Heart left ventricle (tissue), 16 donors: ENCODE results near the gene SOCS4. TPM values are rescaled to one million over a fixed set of nuclear protein-coding genes. Genes with fewer than 3 reads are reported as not detected.
"Not testable (repeated sequence)": the region's sequence is repeated elsewhere in the genome, so short reads cannot be mapped to it uniquely, and the experiment has no call there.

Experiments used
- ATAC-seq, 4 donors: fragments of 200-7000 bp; cut with Tn5 transposase; one replicate each; pipeline ENCODE4 v1.9.1; 2020 to 2022; ENCODE audit warnings: moderate library complexity in 4 of 4, mild to moderate bottlenecking in 3 of 4, moderate number of reproducible peaks in 1 of 4
- DNase-seq, 5 donors: peaks; one replicate each; pipeline ENCODE4 v3.0.0-alpha.2; 2020
- H3K27ac ChIP-seq, 12 donors: fragments of 200-600 bp; sonication (generic) in 4 of 12; one replicate each; pipeline versions ENCODE4 v1.5.0 to v1.8.0; 2016 to 2022; ENCODE audit warnings: mild to moderate bottlenecking in 2 of 12
- H3K27me3 ChIP-seq, 9 donors: fragments of 200-600 bp; sonication (generic) in 2 of 9; one replicate each; pipeline versions ENCODE4 v1.5.1 to v1.8.0; 2016 to 2022; ENCODE audit warnings: mild to moderate bottlenecking in 3 of 9
- H3K36me3 ChIP-seq, 9 donors: fragments of 200-600 bp; sonication (generic) in 2 of 9; one replicate each; pipeline versions ENCODE4 v1.5.0 to v1.8.0; 2018 to 2022; ENCODE audit warnings: mild to moderate bottlenecking in 2 of 9
- H3K4me1 ChIP-seq, 12 donors: fragments of 200-600 bp; sonication (generic) in 4 of 12; one replicate each; pipeline versions ENCODE4 v1.5.0 to v1.8.0; 2016 to 2022; ENCODE audit warnings: mild to moderate bottlenecking in 3 of 12
- H3K4me3 ChIP-seq, 12 donors: fragments of 200-600 bp; sonication (generic) in 4 of 12; one replicate each; pipeline versions ENCODE4 v1.5.0 to v1.8.0; 2017 to 2022; ENCODE audit warnings: mild to moderate bottlenecking in 9 of 12, moderate library complexity in 4 of 12
- H3K9me3 ChIP-seq, 12 donors: fragments of 200-600 bp; sonication (generic) in 4 of 12; one replicate each; pipeline versions ENCODE4 v1.5.0 to v1.8.0; 2016 to 2022; ENCODE audit warnings: mild to moderate bottlenecking in 1 of 12
- POLR2A ChIP-seq, 2 donors: fragments of 450-650 bp; IDR thresholded peaks; one replicate each; pipeline ENCODE4 v1.6.1; 2017; ENCODE audit warnings: antibody characterized with exemption in 2 of 2, mild to moderate bottlenecking in 2 of 2, moderate library complexity in 2 of 2
- WGBS, 4 donors: extraction: QIAGEN DNeasy Blood & Tissue Kit in 2 of 4; methylation state at CpG; one replicate each; pipeline versions ENCODE4 v1.1.5 to v1.1.7; 2013 to 2018; 5-methylcytosine and 5-hydroxymethylcytosine counted together
- intact Hi-C, 10 donors: fragments of 100-400 bp; cut with DNase I; formaldehyde crosslinking; loops; one replicate each; pipeline versions ENCODE4 v1.11.1 to v1.14.2; 2022
- polyA plus RNA-seq, 2 donors: library from polyadenylated mRNA; stranded (reverse); fragments of 200-250 nt; gene quantifications; one replicate each; pipeline ENCODE4 v1.2.3, GENCODE V29; 2013
- total RNA-seq, 9 donors: library from RNA; depleted of rRNA in 2 of 9; stranded (reverse); fragments of >200 nt in 2 of 9; fragmentation: NEBNext Ultra II Directional in 3 of 9; extraction: Animal tissue kit (Norgen Biotek cat#: 25700) in 3 of 9; gene quantifications; one replicate each; pipeline versions ENCODE4 v1.1.0 to v1.2.4, GENCODE V29; 2016 to 2023
- TF ChIP-seq, protein P1 (sequence below), 12 donors: fragments of 200-600 bp; sonication (generic) in 4 of 12; IDR thresholded peaks; one replicate each; pipeline versions ENCODE4 v1.5.0 to v1.8.0; 2018 to 2022; ENCODE audit warnings: antibody characterized with exemption in 12 of 12, mild to moderate bottlenecking in 5 of 12
- donor health status: ischemic (EF 13 %, LVEDD 7.1; RV severe dilation, severe dysfunction).
- donor health status: healthy with polysubstance abuse.
- donor health status: DM: no; HTN: yes; CAD: no.
- donor health status: DM: no; HTN: no; CAD: no.
- donor health status: ischemic (EF 25% LVEDD 6.9; RV normal size, moderate dysfunction).
- donor health status: ischemic (EF 25% LVEDD 5.7; RV mildly dilated, moderate dysfunction).
- donor health status: healthy.
- donor health status: DM: yes; HTN: yes; CAD: no.
- donor health status: ischemic (EF 35%, LVEDD 5.7; RV mildly dilated, moderate dysfunction).
- donor health status: nonischemic (EF 11% LVEDD 7.7; RV severe dilation, severe dysfunction).
- donor health status: DM: yes; HTN: yes; CAD: no.
- donor health status: PGD.
- donor health status: ischemic (EF 29% LVEDD 5.4; RV normal size, mild dysfunction).
- donor health status: nonischemic (EF 23%, LVEDD 6.1; RV moderate dilation, normal function).

SOCS4 gene
- total and polyA plus RNA-seq, 11 donors = 3.7 to 20.7 (median 13.8) TPM

DNA sequence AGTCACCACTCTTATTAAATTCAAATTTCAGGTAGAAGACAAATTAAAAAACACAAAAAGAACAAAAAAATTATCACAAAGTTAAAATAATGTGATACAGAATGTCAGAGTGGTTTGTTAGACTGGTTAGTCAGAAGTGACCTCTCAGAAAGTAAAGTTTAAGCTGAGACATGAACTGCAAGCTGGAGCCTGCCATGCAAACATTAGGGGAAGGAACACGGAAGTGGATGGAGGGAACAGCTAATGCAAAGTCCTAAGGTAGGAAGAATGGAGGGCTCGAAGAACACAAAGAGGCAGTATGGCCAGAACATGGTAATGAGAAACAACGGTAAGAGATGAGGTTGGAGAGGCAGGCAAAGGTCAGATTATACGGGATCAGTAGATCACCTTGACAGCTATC, 41.9 kb upstream of the SOCS4 start:
- intact Hi-C loops = loop anchor here in 1 of 10 donors (10.0 kb wide), 1 partner anchor 420 kb away; the partner anchor contains the start of gene SAMD4A
- no peak for TF ChIP-seq POLR2A (IDR thresholded peaks at IDR 0.05)
- TF ChIP-seq, protein P1, sequence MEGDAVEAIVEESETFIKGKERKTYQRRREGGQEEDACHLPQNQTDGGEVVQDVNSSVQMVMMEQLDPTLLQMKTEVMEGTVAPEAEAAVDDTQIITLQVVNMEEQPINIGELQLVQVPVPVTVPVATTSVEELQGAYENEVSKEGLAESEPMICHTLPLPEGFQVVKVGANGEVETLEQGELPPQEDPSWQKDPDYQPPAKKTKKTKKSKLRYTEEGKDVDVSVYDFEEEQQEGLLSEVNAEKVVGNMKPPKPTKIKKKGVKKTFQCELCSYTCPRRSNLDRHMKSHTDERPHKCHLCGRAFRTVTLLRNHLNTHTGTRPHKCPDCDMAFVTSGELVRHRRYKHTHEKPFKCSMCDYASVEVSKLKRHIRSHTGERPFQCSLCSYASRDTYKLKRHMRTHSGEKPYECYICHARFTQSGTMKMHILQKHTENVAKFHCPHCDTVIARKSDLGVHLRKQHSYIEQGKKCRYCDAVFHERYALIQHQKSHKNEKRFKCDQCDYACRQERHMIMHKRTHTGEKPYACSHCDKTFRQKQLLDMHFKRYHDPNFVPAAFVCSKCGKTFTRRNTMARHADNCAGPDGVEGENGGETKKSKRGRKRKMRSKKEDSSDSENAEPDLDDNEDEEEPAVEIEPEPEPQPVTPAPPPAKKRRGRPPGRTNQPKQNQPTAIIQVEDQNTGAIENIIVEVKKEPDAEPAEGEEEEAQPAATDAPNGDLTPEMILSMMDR (IDR thresholded peaks at IDR 0.05) = no peak
- ATAC-seq (no peak), DNase-seq (no peak)
- H3K4me3 ChIP-seq = no peak overlapping the region
- peaks cover 0 to 14% (median 0%) of the 10 kb centered on the region in 9 donors for H3K36me3 ChIP-seq
- H3K27me3 ChIP-seq = no peaks in the 10 kb centered on the region
- no peaks in the 10 kb centered on the region for H3K4me1 ChIP-seq
- no peaks in the 10 kb centered on the region for H3K9me3 ChIP-seq
- 93 to 95% (median 95%) methylated on average over 4 of the region's 4 CpGs for WGBS, 4 donors
- no peak overlapping the region for H3K27ac ChIP-seq

DNA sequence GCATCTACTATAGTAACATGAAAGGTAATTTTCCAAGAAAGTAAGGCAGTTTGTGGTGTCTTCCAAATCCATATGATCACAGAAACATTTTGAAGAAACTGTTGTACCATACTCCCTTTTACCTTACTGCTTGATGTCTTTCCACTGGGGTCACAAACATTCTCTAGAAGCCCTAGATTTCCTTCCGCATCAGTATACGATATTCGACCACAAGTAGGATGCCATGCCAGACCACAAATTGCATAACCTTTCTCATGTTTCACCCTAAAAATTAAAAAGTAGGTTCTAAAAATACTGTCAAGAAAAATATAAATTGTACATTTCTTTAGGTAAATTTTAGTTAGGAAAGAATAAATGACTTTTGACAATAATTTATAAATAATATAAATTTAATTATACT, 26.7 kb upstream of the SOCS4 start:
- 87 to 97% (median 94%) methylated on average over 3 of the region's 3 CpGs for WGBS, 4 donors
- peaks cover 0 to 5% (median 0%) of the 10 kb centered on the region in 12 donors for H3K4me1 ChIP-seq
- no peak overlapping the region for H3K27ac ChIP-seq
- DNase-seq (no peak), ATAC-seq (no peak)
- peaks cover 0 to 11% (median 0%) of the 10 kb centered on the region in 9 donors for H3K36me3 ChIP-seq
- no peaks in the 10 kb centered on the region for H3K9me3 ChIP-seq
- no peak overlapping the region for H3K4me3 ChIP-seq
- no peak for TF ChIP-seq POLR2A (IDR thresholded peaks at IDR 0.05)
- TF ChIP-seq, protein P1 (IDR thresholded peaks at IDR 0.05) = no peak
- no peaks in the 10 kb centered on the region for H3K27me3 ChIP-seq
- intact Hi-C loops = no loop called here

DNA sequence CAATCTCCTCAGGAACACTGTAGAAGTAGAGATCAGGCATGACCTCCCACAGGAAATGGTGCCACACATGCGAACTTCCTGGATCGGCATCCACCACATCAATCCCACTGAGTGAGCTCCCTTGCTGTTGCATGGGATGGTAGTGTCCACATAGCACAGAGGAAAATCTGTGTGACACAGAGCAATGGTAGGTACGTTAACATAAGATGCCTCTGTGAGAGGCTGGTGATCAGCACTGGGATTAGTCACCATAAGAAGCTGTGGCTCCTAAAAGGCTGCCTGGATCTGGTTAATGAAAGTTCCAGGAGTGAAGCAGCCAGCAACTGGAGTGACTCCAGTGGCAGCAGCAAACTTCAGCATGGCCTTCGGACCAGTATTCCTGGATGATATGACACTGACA, 22.0 kb upstream of the SOCS4 start:
- no peaks in the 10 kb centered on the region for H3K27me3 ChIP-seq
- no peak overlapping the region for H3K27ac ChIP-seq
- no peaks in the 10 kb centered on the region for H3K9me3 ChIP-seq
- intact Hi-C loops = no loop called here
- H3K4me1 ChIP-seq = peaks cover 0 to 4% (median 0%) of the 10 kb centered on the region in 12 donors
- no peak for TF ChIP-seq POLR2A (IDR thresholded peaks at IDR 0.05)
- ATAC-seq (no peak), DNase-seq (no peak)
- H3K36me3 ChIP-seq = peaks cover 0 to 26% (median 0%) of the 10 kb centered on the region in 9 donors
- H3K4me3 ChIP-seq = no peak overlapping the region
- WGBS, 4 donors = 74 to 82% (median 80%) methylated on average over 4 of the region's 4 CpGs

- H3K27ac ChIP-seq = no peak overlapping the region
- no peak for DNase-seq
- no peak overlapping the region for H3K4me3 ChIP-seq
- no peak for ATAC-seq
- no peaks in the 10 kb centered on the region for H3K4me1 ChIP-seq
- TF ChIP-seq, protein P1 (IDR thresholded peaks at IDR 0.05) = no peak
- no peak for TF ChIP-seq POLR2A (IDR thresholded peaks at IDR 0.05)
- WGBS, 4 donors = 60 to 90% (median 75%) methylated on average over 2 of the region's 2 CpGs
- peaks cover 0 to 4% (median 0%) of the 10 kb centered on the region in 9 donors for H3K36me3 ChIP-seq
- intact Hi-C loops = no loop called here
- no peaks in the 10 kb centered on the region for H3K9me3 ChIP-seq
- no peaks in the 10 kb centered on the region for H3K27me3 ChIP-seq
These were observed 12.0 kb upstream of the SOCS4 start for GRCh38 chr14:55015006-55015405.

DNA sequence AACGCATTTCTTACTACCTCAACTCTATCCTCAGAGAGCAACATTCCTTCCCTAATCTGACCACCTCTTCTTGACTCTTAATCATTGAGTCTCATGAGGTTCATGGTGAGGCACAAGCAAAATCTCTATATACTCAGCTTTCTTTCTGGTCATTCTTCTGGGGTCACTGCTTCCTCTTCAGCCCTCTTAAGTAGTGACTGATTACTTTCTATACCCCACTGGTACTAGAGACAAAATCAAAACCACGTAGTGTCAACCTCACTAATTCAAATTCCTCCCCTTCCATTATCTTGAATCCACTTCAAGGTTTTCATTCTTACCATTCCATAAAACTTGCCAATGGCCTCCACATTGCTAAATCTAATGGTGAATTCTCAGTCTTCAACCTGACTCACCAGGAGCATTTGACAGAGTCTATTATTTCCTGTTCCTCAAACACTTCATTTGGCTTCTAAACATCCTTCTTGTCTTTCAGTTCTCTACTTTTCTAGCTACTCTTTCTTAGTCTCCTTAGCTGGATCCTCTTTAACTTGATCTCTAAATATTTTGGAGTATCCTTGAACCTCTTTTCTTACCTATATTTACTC, 7.0 kb upstream of the SOCS4 start:
- DNase-seq = no peak
- H3K4me1 ChIP-seq = no peaks in the 10 kb centered on the region
- no peak overlapping the region for H3K27ac ChIP-seq
- WGBS, 4 donors = 72 to 83% (median 79%) methylated on average over 2 of the region's 2 CpGs
- no peaks in the 10 kb centered on the region for H3K36me3 ChIP-seq
- ATAC-seq = no peak
- no peaks in the 10 kb centered on the region for H3K27me3 ChIP-seq
- no peak overlapping the region for H3K4me3 ChIP-seq
- TF ChIP-seq, protein P1 (IDR thresholded peaks at IDR 0.05) = no peak
- no peak for TF ChIP-seq POLR2A (IDR thresholded peaks at IDR 0.05)
- no peaks in the 10 kb centered on the region for H3K9me3 ChIP-seq
- intact Hi-C loops = no loop called here

DNA sequence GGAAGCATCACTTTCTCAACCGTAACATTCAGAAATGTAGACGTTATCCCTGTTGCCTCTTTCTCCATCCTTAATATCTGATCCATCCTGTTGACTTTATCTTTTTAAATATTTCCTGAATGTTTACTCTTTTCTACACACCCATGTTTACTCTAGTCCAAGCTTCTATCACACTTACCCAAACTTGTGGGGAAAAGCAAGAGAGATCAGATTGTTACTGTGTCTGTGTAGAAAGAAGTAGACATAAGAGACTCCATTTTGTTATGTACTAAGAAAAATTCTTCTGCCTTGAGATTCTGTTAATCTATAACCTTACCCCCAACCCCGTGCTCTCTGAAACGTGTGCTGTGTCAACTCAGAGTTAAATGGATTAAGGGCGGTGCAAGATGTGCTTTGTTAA, 2.7 kb upstream of the SOCS4 start:
- ATAC-seq, DNase-seq, H3K4me3 ChIP-seq, H3K27ac ChIP-seq, H3K27me3 ChIP-seq, intact Hi-C loops, H3K9me3 ChIP-seq, H3K36me3 ChIP-seq: not testable (repeated sequence)
- peaks cover 0 to 30% (median 19%) of the 10 kb centered on the region in 12 donors for H3K4me1 ChIP-seq
- WGBS, 4 donors = 87 to 91% (median 89%) methylated on average over 2 to 3 of the region's 5 CpGs
